GM21619 (cell line): ENCODE results near the gene SAG.
A peak's percentile ranks its signal among the peaks of the same experiment; 100 is the strongest.

Source experiments
- ATAC-seq: cut with Tn5 transposase; IDR thresholded peaks from one replicate; pipeline ENCODE4 v1.9.1; 2021; ENCODE audit not compliant: unreplicated experiment

The SAG gene

GRCh38 chr2:233353769-233354499 lies 46.3 kb downstream of the SAG start, which contains the start of gene DGKD:
Gene DGKD (plus strand): TSS chr2:233354494. CDS start chr2:233354519, 25 bp downstream.
- ATAC-seq = peak; percentile 36

GRCh38 chr2:233354500-233354924 lies 46.9 kb downstream of the SAG start:
- peak; percentile 29 for ATAC-seq

- ATAC-seq = peak; percentile 3
Observed at GRCh38 chr2:233354971-233355574, 47.5 kb downstream of the SAG start.

DNA sequence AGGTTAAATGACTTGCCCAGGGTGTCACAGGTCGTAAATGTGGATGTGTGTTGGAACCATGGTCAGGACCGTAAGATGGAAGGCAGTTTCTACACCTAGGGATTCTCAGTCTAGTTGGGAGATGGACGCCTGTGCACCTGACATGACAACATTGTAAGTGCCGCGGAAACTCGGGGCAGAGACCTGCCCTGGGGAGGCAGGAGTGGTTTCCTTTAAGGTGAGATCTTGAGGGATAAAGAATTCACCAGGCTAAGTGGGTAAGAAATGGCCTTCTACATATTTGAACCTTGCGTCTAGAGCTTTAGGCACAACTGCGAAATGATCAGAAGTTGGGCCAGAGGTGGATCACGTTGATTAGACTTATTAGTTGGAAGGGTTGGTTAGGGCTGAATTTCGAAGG lies 48.3 kb downstream of the SAG start:
- ATAC-seq = no peak

GRCh38 chr2:233356546-233357308 lies 49.1 kb downstream of the SAG start:
- no peak for ATAC-seq

- ATAC-seq = no peak
Observed at GRCh38 chr2:233358335-233358734, 50.7 kb downstream of the SAG start.

GRCh38 chr2:233358947-233359346 lies 51.3 kb downstream of the SAG start:
- ATAC-seq = no peak

DNA sequence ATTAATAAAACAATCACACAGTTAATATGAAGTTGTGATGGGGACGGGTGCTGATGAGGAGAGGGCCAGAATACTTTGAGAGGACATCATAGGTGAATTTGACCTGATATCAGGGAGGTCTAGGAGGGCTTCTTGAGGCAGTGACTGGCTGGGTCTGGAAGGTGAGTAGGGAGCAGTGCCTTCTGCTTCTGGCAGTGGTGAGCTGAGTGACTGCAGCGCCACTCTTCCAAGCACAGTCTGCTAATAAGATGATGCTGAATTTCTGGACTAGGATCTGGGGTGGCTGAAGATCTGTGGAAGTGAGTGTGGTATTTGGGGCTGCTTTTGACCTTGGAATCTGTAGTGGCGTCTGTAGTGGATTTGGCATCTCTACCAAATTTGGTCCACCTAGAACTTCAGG lies 52.2 kb downstream of the SAG start:
- ATAC-seq = no peak

GRCh38 chr2:233360771-233361176 lies 53.2 kb downstream of the SAG start:
- no peak for ATAC-seq

DNA sequence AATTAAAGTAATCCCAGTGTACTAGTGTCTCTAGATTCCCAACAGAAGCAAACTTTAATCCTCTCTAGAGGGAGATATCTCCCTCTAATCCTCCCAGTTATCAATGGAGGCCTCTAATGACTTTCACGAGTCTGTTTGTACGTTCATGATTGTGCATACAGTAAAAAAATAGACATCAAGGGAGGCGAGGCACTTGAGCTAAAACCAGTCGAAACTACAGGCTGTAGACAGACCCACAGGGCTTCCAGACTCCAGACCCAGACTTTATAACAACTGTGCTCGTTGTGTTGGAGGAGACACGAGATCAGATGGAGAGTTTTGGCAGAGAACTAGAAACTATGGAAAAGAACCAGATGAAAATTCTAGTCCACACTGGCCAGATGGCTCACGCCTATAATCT lies 53.7 kb downstream of the SAG start:
- no peak for ATAC-seq

DNA sequence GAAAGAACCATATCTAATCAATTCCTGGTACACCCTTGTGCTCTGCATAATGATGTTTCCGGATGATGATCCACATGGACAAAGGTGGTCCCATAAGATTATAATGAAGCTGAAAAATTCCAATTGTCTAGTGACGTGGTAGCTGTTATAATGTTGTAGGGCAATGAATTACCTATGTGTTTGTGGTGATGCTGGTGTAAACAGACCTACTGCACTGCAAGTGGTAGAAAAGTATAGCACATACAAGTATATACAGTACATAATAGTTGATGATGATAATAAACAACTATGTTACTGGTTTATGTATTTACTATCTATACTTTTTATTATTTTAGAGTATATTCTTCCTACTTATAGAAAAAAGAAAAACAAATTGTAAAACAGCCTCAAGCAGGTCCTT lies 55.1 kb downstream of the SAG start:
- no peak for ATAC-seq

DNA sequence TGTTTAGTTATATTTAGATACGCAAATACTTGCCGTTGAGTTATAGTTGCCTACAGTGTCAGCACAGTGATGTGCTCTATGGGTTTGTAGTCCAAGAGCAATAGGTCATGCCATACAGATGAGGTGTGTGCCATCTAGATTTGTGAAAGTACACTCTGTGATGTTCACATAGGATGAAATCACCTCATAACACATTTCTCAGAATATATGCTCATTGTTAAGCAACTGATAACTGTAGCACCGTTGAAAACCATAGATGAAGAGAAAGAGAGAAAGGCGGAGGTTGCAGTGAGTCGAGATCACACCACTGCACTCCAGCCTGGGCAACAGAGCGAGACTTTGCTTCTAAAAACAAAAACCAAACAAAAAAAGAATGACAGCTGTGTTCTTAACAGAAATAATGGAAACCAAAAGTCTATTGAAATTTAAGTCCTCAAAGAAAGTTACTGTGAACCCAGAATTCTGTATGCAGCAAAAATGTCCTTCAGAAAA lies 56.2 kb downstream of the SAG start:
- peak; percentile 64 for ATAC-seq

DNA sequence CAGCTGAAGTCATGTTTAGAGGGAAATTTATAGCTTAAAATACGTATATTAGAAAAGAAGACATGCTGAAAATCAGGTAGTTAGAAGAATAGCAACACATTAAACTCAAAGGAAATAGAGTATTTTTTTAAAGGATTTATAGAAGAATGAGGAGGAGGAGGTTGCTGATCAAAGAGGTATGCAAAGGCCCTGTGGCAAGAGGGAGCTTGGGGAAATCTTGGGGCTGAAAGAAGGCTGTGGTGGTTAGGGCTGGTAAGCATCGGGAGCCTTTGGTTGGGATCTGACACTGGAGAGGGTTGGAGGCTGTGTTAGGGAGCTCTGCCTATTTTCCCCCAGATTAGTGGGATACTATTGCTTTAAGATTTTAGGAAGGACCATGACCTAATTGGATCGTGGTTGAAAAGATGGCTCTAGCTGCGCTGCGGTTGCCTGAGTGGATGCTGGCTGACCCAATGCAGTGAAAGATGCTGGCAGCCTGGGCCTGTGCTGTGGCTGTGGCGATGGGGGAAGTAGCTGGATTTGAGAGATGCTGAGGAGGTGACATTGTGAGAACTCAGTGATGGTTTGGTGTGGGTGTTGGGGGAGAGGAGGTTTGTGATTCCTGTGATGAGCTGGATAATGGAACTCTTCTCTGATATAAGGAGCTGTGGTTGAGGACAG lies 58.4 kb downstream of the SAG start:
- ATAC-seq = no peak

DNA sequence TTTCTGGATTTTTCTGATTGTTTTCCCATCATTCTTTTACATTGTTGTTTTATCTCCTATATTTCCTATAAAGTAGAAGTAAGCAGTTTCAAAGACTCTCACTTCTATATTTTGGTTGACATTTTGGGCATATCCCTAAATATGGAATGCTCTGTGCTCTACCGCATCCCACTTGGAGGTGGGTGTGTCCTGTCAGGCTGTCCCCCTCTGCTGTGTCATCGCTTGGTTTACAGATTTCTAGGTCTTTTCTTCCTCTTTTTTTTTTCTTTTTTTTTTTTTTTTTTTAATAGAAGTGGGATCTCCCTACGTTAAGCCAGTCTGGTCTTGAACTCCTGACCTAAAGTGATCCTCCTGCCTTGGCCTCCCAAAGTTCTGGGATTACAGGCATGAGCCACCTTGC lies 60.0 kb downstream of the SAG start:
- ATAC-seq = no peak

- ATAC-seq = no peak
Observed at GRCh38 chr2:233368756-233369155, 61.1 kb downstream of the SAG start.

- no peak for ATAC-seq
Observed at GRCh38 chr2:233369462-233369861, 61.8 kb downstream of the SAG start.

DNA sequence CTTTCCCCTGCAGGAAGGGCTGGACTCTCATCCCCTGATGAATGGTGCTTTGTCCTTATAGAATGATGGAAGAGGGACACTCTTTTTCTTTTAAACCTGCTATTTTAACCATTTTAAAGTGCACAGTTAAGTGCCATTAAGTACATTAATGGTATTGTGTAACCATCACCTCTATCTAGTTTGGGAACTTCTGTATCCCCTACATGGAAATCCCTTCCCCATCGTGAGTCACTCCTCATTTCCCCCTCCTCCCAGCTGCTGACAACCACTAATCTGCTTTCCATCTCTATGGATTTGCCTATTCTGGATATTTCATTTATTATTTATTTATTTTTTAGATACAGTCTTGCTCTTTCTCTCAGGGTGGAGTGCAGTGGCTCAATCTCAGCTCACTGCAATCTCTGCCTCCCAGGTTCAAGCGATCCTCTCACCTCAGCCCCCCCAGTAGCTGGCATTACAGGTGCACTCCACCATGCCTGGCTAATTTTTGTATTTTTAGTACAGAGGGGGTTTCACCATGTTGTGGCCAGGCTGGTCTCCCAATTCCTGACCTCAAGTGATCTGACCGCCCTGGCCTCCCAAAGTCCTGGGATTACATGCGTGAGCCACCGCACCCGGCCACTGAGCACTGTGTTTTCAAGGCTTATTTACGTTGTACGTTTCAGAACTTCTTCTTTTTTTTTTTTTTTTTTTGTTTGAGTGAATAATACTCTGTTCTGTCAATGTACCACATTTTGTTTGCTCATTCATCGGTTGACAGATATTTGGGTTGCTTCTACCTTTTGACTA lies 62.5 kb downstream of the SAG start:
- no peak for ATAC-seq

- ATAC-seq = no peak
Observed at GRCh38 chr2:233371641-233372040, 64.0 kb downstream of the SAG start.

DNA sequence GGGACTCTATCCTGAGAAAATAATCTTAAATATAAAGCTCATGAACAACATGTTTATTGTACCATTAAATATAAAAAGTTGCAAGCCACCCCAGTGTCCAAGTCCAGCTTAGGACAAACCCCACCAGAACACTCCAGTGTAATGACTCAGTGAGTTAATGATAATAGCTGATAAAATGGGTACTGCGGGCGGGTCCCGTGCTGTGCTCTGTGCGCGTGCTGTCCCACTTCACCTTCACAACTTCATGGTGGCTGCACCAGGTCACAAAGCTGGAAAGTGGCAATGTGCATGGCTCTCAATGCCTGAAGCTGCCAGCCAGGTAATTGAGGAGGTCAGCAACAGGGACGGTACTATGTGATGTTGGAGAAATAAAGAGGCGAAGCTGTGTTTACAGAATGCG lies 65.2 kb downstream of the SAG start:
- no peak for ATAC-seq

DNA sequence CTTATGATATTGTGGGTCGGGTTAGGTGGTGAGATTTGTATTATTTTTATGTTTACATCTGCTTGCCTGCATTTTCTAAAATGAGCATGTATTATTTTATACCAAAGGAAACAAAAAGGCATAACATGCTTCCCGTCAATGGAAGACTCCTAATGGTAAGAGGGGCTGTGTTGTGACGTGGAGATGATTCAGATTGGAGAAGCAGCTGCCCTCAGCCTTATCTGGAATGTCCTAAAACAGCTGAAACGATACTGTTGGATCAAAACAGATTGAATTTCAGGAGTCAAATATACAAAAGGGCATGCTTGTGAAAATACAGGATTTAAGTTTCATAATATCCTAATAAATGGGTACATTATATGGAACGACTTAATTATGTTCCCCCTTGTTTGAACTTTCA lies 65.7 kb downstream of the SAG start:
- ATAC-seq = no peak
